ENCODE results near the gene STAT4.

Gene STAT4

GRCh38 chr2:191061381-191061980, 89.3 kb downstream of the STAT4 start:
- Histone ChIP-seq H3K27me3 (ENCODE audit: control insufficient read depth in 1 of 2, insufficient read depth in 2 of 2, low read length in 2 of 2) (no peaks in the 10 kb centered on the region), H3K9ac (ENCODE audit: low read length in 2 of 2) (no peak overlapping the region), H3K36me3 (ENCODE audit: control insufficient read depth in 2 of 2, insufficient read depth in 2 of 2, low read length in 2 of 2) (no peaks in the 10 kb centered on the region), H3K4me1 (ENCODE audit: control insufficient read depth, insufficient read depth, low read length) (no peaks in the 10 kb centered on the region), H3K4me3 (ENCODE audit: low read length in 2 of 2) (no peak overlapping the region), H3K9me3 (ENCODE audit: control insufficient read depth in 2 of 2, low read length in 2 of 2) (no peaks in the 10 kb centered on the region), H3K27ac (ENCODE audit: low read length) (no peak overlapping the region)

- Histone ChIP-seq H3K27ac (ENCODE audit: low read length) (no peak overlapping the region), H3K27me3 (ENCODE audit: control insufficient read depth in 1 of 2, insufficient read depth in 2 of 2, low read length in 2 of 2) (no peaks in the 10 kb centered on the region), H3K4me1 (ENCODE audit: control insufficient read depth, insufficient read depth, low read length) (no peaks in the 10 kb centered on the region), H3K4me3 (ENCODE audit: low read length in 2 of 2) (no peak overlapping the region), H3K9ac (ENCODE audit: low read length in 2 of 2) (no peak overlapping the region), H3K9me3 (ENCODE audit: control insufficient read depth in 2 of 2, low read length in 2 of 2) (no peaks in the 10 kb centered on the region), H3K36me3 (ENCODE audit: control insufficient read depth in 2 of 2, insufficient read depth in 2 of 2, low read length in 2 of 2) (no peaks in the 10 kb centered on the region)
Measured at GRCh38 chr2:191059308-191059707, 91.5 kb downstream of the STAT4 start.

- Histone ChIP-seq H3K4me3 (ENCODE audit: low read length in 2 of 2) (no peak overlapping the region), H3K4me1 (ENCODE audit: control insufficient read depth, insufficient read depth, low read length) (no peaks in the 10 kb centered on the region), H3K9me3 (ENCODE audit: control insufficient read depth in 2 of 2, low read length in 2 of 2) (no peaks in the 10 kb centered on the region), H3K27ac (ENCODE audit: low read length) (no peak overlapping the region), H3K9ac (ENCODE audit: low read length in 2 of 2) (no peak overlapping the region), H3K36me3 (ENCODE audit: control insufficient read depth in 2 of 2, insufficient read depth in 2 of 2, low read length in 2 of 2) (no peaks in the 10 kb centered on the region), H3K27me3 (ENCODE audit: control insufficient read depth in 1 of 2, insufficient read depth in 2 of 2, low read length in 2 of 2) (no peaks in the 10 kb centered on the region)
Measured at GRCh38 chr2:191056228-191056627, 94.6 kb downstream of the STAT4 start.

GRCh38 chr2:191053256-191053655, 97.5 kb downstream of the STAT4 start:
- Histone ChIP-seq H3K4me3 (ENCODE audit: low read length in 2 of 2) (no peak overlapping the region), H3K4me1 (ENCODE audit: control insufficient read depth, insufficient read depth, low read length) (no peaks in the 10 kb centered on the region), H3K9me3 (ENCODE audit: control insufficient read depth in 2 of 2, low read length in 2 of 2) (no peaks in the 10 kb centered on the region), H3K27ac (ENCODE audit: low read length) (no peak overlapping the region), H3K36me3 (ENCODE audit: control insufficient read depth in 2 of 2, insufficient read depth in 2 of 2, low read length in 2 of 2) (no peaks in the 10 kb centered on the region), H3K9ac (ENCODE audit: low read length in 2 of 2) (no peak overlapping the region), H3K27me3 (ENCODE audit: control insufficient read depth in 1 of 2, insufficient read depth in 2 of 2, low read length in 2 of 2) (no peaks in the 10 kb centered on the region)

- Histone ChIP-seq H3K27me3 (ENCODE audit: control insufficient read depth in 1 of 2, insufficient read depth in 2 of 2, low read length in 2 of 2) (no peaks in the 10 kb centered on the region), H3K9ac (ENCODE audit: low read length in 2 of 2) (no peak overlapping the region), H3K36me3 (ENCODE audit: control insufficient read depth in 2 of 2, insufficient read depth in 2 of 2, low read length in 2 of 2) (no peaks in the 10 kb centered on the region)
Measured at GRCh38 chr2:191051825-191052778, 98.7 kb downstream of the STAT4 start.

GRCh38 chr2:191051177-191051576, 99.6 kb downstream of the STAT4 start:
- Histone ChIP-seq H3K4me3 (ENCODE audit: low read length in 2 of 2) (no peak overlapping the region), H3K27ac (ENCODE audit: low read length) (no peak overlapping the region), H3K4me1 (ENCODE audit: control insufficient read depth, insufficient read depth, low read length) (no peaks in the 10 kb centered on the region), H3K27me3 (ENCODE audit: control insufficient read depth in 1 of 2, insufficient read depth in 2 of 2, low read length in 2 of 2) (no peaks in the 10 kb centered on the region), H3K9ac (ENCODE audit: low read length in 2 of 2) (no peak overlapping the region), H3K9me3 (ENCODE audit: control insufficient read depth in 2 of 2, low read length in 2 of 2) (no peaks in the 10 kb centered on the region), H3K36me3 (ENCODE audit: control insufficient read depth in 2 of 2, insufficient read depth in 2 of 2, low read length in 2 of 2) (no peaks in the 10 kb centered on the region)

More at GRCh38 chr2:191051825-191052778, 98.7 kb downstream of the STAT4 start:
- H3K4me3 ChIP-seq (ENCODE audit: low read length in 2 of 2) = no peak overlapping the region
- H3K27ac ChIP-seq (ENCODE audit: low read length) = no peak overlapping the region
- H3K4me1 ChIP-seq (ENCODE audit: control insufficient read depth, insufficient read depth, low read length) = no peaks in the 10 kb centered on the region
- H3K9me3 ChIP-seq (ENCODE audit: control insufficient read depth in 2 of 2, low read length in 2 of 2) = no peaks in the 10 kb centered on the region

GRCh38 chr2:191050640-191050987, 100.2 kb downstream of the STAT4 start:
- Histone ChIP-seq H3K9ac (ENCODE audit: low read length in 2 of 2) (no peak overlapping the region), H3K9me3 (ENCODE audit: control insufficient read depth in 2 of 2, low read length in 2 of 2) (no peaks in the 10 kb centered on the region), H3K4me1 (ENCODE audit: control insufficient read depth, insufficient read depth, low read length) (no peaks in the 10 kb centered on the region), H3K27ac (ENCODE audit: low read length) (no peak overlapping the region), H3K36me3 (ENCODE audit: control insufficient read depth in 2 of 2, insufficient read depth in 2 of 2, low read length in 2 of 2) (no peaks in the 10 kb centered on the region), H3K27me3 (ENCODE audit: control insufficient read depth in 1 of 2, insufficient read depth in 2 of 2, low read length in 2 of 2) (no peaks in the 10 kb centered on the region), H3K4me3 (ENCODE audit: low read length in 2 of 2) (no peak overlapping the region)

GRCh38 chr2:191049728-191050639, 100.8 kb downstream of the STAT4 start:
- no peak overlapping the region for H3K27ac ChIP-seq (ENCODE audit: low read length)
- no peaks in the 10 kb centered on the region for H3K9me3 ChIP-seq (ENCODE audit: control insufficient read depth in 2 of 2, low read length in 2 of 2)
- H3K36me3 ChIP-seq (ENCODE audit: control insufficient read depth in 2 of 2, insufficient read depth in 2 of 2, low read length in 2 of 2) = no peaks in the 10 kb centered on the region
- H3K27me3 ChIP-seq (ENCODE audit: control insufficient read depth in 1 of 2, insufficient read depth in 2 of 2, low read length in 2 of 2) = no peaks in the 10 kb centered on the region
- H3K4me1 ChIP-seq (ENCODE audit: control insufficient read depth, insufficient read depth, low read length) = no peaks in the 10 kb centered on the region
- no peak overlapping the region for H3K4me3 ChIP-seq (ENCODE audit: low read length in 2 of 2)
- no peak overlapping the region for H3K9ac ChIP-seq (ENCODE audit: low read length in 2 of 2)

GRCh38 chr2:191048073-191048472, 102.7 kb downstream of the STAT4 start:
- Histone ChIP-seq H3K27me3 (ENCODE audit: control insufficient read depth in 1 of 2, insufficient read depth in 2 of 2, low read length in 2 of 2) (no peaks in the 10 kb centered on the region), H3K4me3 (ENCODE audit: low read length in 2 of 2) (no peak overlapping the region)

GRCh38 chr2:191045141-191045540, 105.7 kb downstream of the STAT4 start:
- H3K9ac ChIP-seq (ENCODE audit: low read length in 2 of 2) = no peak overlapping the region
- no peak overlapping the region for H3K27ac ChIP-seq (ENCODE audit: low read length)
- H3K4me1 ChIP-seq (ENCODE audit: control insufficient read depth, insufficient read depth, low read length) = no peaks in the 10 kb centered on the region

More at GRCh38 chr2:191048073-191048472, 102.7 kb downstream of the STAT4 start:
- H3K9ac ChIP-seq (ENCODE audit: low read length in 2 of 2) = no peak overlapping the region
- H3K4me1 ChIP-seq (ENCODE audit: control insufficient read depth, insufficient read depth, low read length) = no peaks in the 10 kb centered on the region
- no peaks in the 10 kb centered on the region for H3K36me3 ChIP-seq (ENCODE audit: control insufficient read depth in 2 of 2, insufficient read depth in 2 of 2, low read length in 2 of 2)
- no peak overlapping the region for H3K27ac ChIP-seq (ENCODE audit: low read length)
- H3K9me3 ChIP-seq (ENCODE audit: control insufficient read depth in 2 of 2, low read length in 2 of 2) = peaks cover 0 to 3% of the 10 kb centered on the region in 2 donors

More at GRCh38 chr2:191045141-191045540, 105.7 kb downstream of the STAT4 start:
- Histone ChIP-seq H3K27me3 (ENCODE audit: control insufficient read depth in 1 of 2, insufficient read depth in 2 of 2, low read length in 2 of 2) (peaks cover 0 to 3% of the 10 kb centered on the region in 2 donors), H3K36me3 (ENCODE audit: control insufficient read depth in 2 of 2, insufficient read depth in 2 of 2, low read length in 2 of 2) (no peaks in the 10 kb centered on the region), H3K4me3 (ENCODE audit: low read length in 2 of 2) (no peak overlapping the region), H3K9me3 (ENCODE audit: control insufficient read depth in 2 of 2, low read length in 2 of 2) (peaks cover 0 to 3% of the 10 kb centered on the region in 2 donors)
